Ovary (tissue), 9 donors: Measurements from ENCODE around the gene EP300. TPM values are rescaled to one million over a fixed set of nuclear protein-coding genes. Genes with fewer than 3 reads are reported as not detected.
"Not testable (repeated sequence)": the region's sequence is repeated elsewhere in the genome, so short reads cannot be mapped to it uniquely, and the experiment has no call there.

Source experiments
- DNase-seq, 5 donors: peaks; one replicate each; pipeline ENCODE4 v3.0.0-alpha.2; 2019 to 2020
- H3K27ac ChIP-seq, 2 donors: fragments of 200-600 bp; one replicate each; pipeline versions ENCODE4 v1.5.1 to v1.8.0; 2019 to 2022
- H3K27me3 ChIP-seq: fragments of 200-600 bp; one replicate; pipeline ENCODE4 v1.8.0; 2022
- H3K36me3 ChIP-seq: fragments of 200-600 bp; sonication (generic); one replicate; pipeline ENCODE4 v1.5.1; 2019
- H3K4me1 ChIP-seq: one replicate; pipeline ENCODE4 v1.8.1; 2013; ENCODE audit warnings: mild to moderate bottlenecking, moderate library complexity; ENCODE audit not compliant: insufficient read depth
- H3K4me3 ChIP-seq: fragments of 200-600 bp; sonication (generic); one replicate; pipeline ENCODE4 v1.5.1; 2017
- H3K9me3 ChIP-seq, 2 donors: fragments of 200-600 bp in 1 of 2; sonication (generic) in 1 of 2; one replicate each; pipeline versions ENCODE4 v1.5.1 to v1.8.1; 2013 to 2019; ENCODE audit warnings: mild to moderate bottlenecking in 1 of 2, moderate library complexity in 1 of 2
- CTCF ChIP-seq, 3 donors: fragments of 450-650 bp in 2 of 3; fragments of 200-600 bp in 1 of 3; IDR thresholded peaks; one replicate each; pipeline versions ENCODE4 v1.5.1 to v1.8.0; 2016 to 2022; ENCODE audit warnings: antibody characterized with exemption in 3 of 3, mild to moderate bottlenecking in 1 of 3
- EP300 ChIP-seq: sonication (generic); formaldehyde crosslinking; IDR thresholded peaks from one replicate; pipeline ENCODE4 v1.6.1; 2017; ENCODE audit warnings: antibody characterized with exemption
- POLR2A ChIP-seq: fragments of 450-650 bp; IDR thresholded peaks from one replicate; pipeline ENCODE4 v1.6.1; 2017; ENCODE audit warnings: antibody characterized with exemption, mild to moderate bottlenecking, moderate library complexity
- WGBS, 3 donors: extraction: QIAGEN DNeasy Blood & Tissue Kit in 1 of 3; methylation state at CpG; one replicate each; pipeline versions ENCODE4 v1.1.5 to v1.1.7; 2013 to 2017; 5-methylcytosine and 5-hydroxymethylcytosine counted together
- intact Hi-C, 4 donors: fragments of 100-400 bp; cut with DNase I; formaldehyde crosslinking; loops; one replicate each; pipeline versions ENCODE4 v1.11.0 to v1.15.1; 2022 to 2023
- polyA plus RNA-seq, 2 donors: library from polyadenylated mRNA; stranded (reverse); fragments of 200-250 nt in 1 of 2; fragments of 350-450 nt in 1 of 2; fragmentation: Illumina TruSeq in 1 of 2; extraction: RNeasy Lipid Tissue Mini Kit (QIAGEN cat#74804) in 1 of 2; gene quantifications; one replicate each; pipeline ENCODE4 v1.2.3, GENCODE V29; 2013 to 2014
- total RNA-seq, 7 donors: library from RNA; depleted of rRNA in 2 of 7; stranded (reverse); fragments of >200 nt in 2 of 7; fragmentation: NEBNext Ultra II Directional in 3 of 7; extraction: Animal tissue kit (Norgen Biotek cat#: 25700) in 3 of 7; gene quantifications; one replicate each; pipeline versions ENCODE4 v1.1.0 to v1.2.4, GENCODE V29; 2016 to 2023
- donor health status: DM: no; HTN: no; CAD: no; lungs with moderate emphysema.
- donor health status: DM: no; HTN: no; CAD: no.
- donor health status: Bipolar disorder and iron deficiency.
- donor health status: DM: yes; HTN: yes; CAD: no.
- donor health status: DM: no; HTN: no; CAD: no.
- donor health status: DM: yes; HTN: yes; CAD: no.

Gene EP300
- total and polyA plus RNA-seq, 9 donors = 23.6 to 86.2 (median 69.0) TPM

- H3K4me3 ChIP-seq = no peak overlapping the region
- no peaks in the 10 kb centered on the region for H3K27me3 ChIP-seq
- DNase-seq = no peak
- H3K4me1 ChIP-seq = peaks cover 4% of the 10 kb centered on the region
- intact Hi-C loops = no loop called here
- H3K27ac ChIP-seq = no peak overlapping the region
- no peaks in the 10 kb centered on the region for H3K36me3 ChIP-seq
- TF ChIP-seq CTCF (IDR thresholded peaks at IDR 0.05) = no peak
- no peaks in the 10 kb centered on the region for H3K9me3 ChIP-seq
Observed at GRCh38 chr22:41057076-41057475, 35.3 kb upstream of the EP300 start.

DNA sequence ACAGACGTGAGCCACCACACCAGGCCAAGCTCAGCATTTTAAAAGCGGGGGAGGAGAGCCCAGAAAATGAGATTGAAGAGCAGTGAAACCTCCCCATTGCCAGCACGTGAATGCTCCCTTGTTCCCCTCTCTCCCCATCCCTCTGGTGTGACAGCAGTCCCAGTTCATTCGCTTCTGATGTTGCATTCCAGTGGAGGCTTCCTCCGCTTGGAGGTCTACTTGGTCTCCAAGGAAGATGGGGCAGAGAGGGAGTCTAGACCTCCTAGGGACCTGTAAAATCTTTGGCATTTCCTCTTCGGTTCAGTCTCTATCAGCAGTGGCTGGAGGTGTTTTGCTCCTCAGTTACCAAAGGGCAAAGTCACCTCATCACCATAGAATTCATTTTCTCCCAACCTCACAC is 30.2 kb upstream of the EP300 start:
- no peaks in the 10 kb centered on the region for H3K9me3 ChIP-seq
- 66 to 75% (median 70%) methylated on average over 6 of the region's 6 CpGs for WGBS, 3 donors
- TF ChIP-seq CTCF (IDR thresholded peaks at IDR 0.05) (no peak), EP300 (no peak), POLR2A (no peak)
- H3K36me3 ChIP-seq = no peaks in the 10 kb centered on the region
- H3K4me1 ChIP-seq = no peaks in the 10 kb centered on the region
- intact Hi-C loops = no loop called here
- H3K27me3 ChIP-seq = no peaks in the 10 kb centered on the region
- DNase-seq = no peak
- no peak overlapping the region for H3K4me3 ChIP-seq
- H3K27ac ChIP-seq = no peak overlapping the region

GRCh38 chr22:41064326-41064725 is 28.1 kb upstream of the EP300 start:
- 93 to 96% (median 94%) methylated on average over 15 of the region's 15 CpGs for WGBS, 3 donors
- intact Hi-C loops = not testable (repeated sequence)

DNA sequence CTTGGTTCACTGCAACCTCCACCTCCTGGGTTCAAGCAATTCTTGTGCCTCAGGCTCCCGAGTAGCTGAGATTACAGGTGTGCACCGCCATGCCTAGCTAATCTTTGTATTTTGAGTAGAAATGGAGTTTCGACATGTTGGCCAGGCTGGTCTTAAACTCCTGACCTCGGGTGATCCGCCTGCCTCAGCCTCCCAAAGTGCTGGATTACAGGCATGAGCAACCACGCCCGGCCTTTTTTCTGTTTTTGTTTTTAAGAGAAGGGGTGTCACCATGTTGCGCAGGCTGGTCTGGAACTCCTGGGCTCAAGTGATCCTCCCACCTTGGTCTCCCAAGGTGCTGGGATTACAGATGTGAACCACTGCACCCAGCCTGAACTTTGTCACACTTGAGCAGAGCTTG is 26.1 kb upstream of the EP300 start:
- H3K27ac ChIP-seq, H3K9me3 ChIP-seq, H3K4me1 ChIP-seq, H3K27me3 ChIP-seq, intact Hi-C loops, H3K4me3 ChIP-seq, H3K36me3 ChIP-seq, DNase-seq: not testable (repeated sequence)
- 92 to 99% (median 93%) methylated on average over 8 of the region's 8 CpGs for WGBS, 3 donors

More at GRCh38 chr22:41064326-41064725, 28.1 kb upstream of the EP300 start:
- not testable (repeated sequence) for H3K27ac ChIP-seq, H3K9me3 ChIP-seq, H3K27me3 ChIP-seq, H3K4me1 ChIP-seq, H3K4me3 ChIP-seq, DNase-seq, H3K36me3 ChIP-seq

GRCh38 chr22:41067968-41068367 is 24.4 kb upstream of the EP300 start:
- H3K9me3 ChIP-seq, H3K4me1 ChIP-seq, H3K27me3 ChIP-seq, H3K4me3 ChIP-seq, DNase-seq, intact Hi-C loops, H3K27ac ChIP-seq, H3K36me3 ChIP-seq: not testable (repeated sequence)
- WGBS, 3 donors = 87 to 90% (median 87%) methylated on average over 10 of the region's 10 CpGs

- no peak for TF ChIP-seq POLR2A
- no peak for TF ChIP-seq EP300
- no peak for TF ChIP-seq CTCF (IDR thresholded peaks at IDR 0.05)
Observed at GRCh38 chr22:41070665-41071331, 21.6 kb upstream of the EP300 start.

More at GRCh38 chr22:41070665-41071331, 21.6 kb upstream of the EP300 start:
- Histone ChIP-seq H3K4me1 (no peaks in the 10 kb centered on the region), H3K27me3 (no peaks in the 10 kb centered on the region), H3K27ac (no peak overlapping the region), H3K36me3 (no peaks in the 10 kb centered on the region), H3K9me3 (no peaks in the 10 kb centered on the region), H3K4me3 (no peak overlapping the region)
- intact Hi-C loops = no loop called here
- no peak for DNase-seq
- 92% methylated on average over 14 of the region's 14 CpGs for WGBS, 3 donors
